GM19395 (cell line): ENCODE measurements around the gene TTC23.

Experiments
- ATAC-seq: cut with Tn5 transposase; IDR thresholded peaks from one replicate; pipeline ENCODE4 v1.9.1; 2021; ENCODE audit warnings: mild to moderate bottlenecking, moderate library complexity; ENCODE audit not compliant: unreplicated experiment

The TTC23 gene

DNA sequence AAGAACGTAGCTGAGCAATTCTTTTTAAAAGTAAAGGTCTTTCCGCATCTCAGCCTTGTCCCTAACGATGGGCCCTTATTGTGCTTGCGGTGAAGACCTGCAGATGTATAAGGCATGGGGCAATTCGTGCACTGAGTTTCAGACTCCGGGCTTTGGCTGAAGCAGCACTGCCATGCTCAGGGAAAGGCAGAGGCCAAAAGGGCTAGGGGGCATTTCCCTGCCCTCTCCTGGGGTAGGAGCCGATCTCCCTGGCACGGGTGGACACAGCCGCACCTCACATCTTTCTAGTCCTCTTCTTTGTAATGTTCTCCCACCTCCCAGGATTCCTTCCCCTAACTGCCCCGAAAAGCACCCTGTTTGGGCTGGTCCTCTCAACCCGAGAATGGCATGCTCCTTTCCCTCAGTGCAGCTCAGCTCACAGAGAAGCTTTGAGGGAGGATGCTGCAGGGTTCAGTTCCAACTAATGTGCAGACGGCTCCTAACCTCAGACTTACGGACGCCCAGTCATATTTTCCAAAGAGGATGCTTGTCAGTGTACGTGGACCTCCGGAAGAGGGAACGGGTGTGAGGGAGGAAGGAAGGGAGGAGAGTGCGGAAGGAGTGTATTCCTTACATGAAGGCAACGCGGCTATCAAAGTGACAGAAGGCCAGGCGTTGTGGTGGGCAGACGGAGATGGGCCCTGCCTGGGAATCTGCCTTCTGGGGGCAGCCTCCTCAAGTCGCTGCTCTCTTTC is 83.3 kb downstream of the TTC23 start:
- ATAC-seq, result no peak

DNA sequence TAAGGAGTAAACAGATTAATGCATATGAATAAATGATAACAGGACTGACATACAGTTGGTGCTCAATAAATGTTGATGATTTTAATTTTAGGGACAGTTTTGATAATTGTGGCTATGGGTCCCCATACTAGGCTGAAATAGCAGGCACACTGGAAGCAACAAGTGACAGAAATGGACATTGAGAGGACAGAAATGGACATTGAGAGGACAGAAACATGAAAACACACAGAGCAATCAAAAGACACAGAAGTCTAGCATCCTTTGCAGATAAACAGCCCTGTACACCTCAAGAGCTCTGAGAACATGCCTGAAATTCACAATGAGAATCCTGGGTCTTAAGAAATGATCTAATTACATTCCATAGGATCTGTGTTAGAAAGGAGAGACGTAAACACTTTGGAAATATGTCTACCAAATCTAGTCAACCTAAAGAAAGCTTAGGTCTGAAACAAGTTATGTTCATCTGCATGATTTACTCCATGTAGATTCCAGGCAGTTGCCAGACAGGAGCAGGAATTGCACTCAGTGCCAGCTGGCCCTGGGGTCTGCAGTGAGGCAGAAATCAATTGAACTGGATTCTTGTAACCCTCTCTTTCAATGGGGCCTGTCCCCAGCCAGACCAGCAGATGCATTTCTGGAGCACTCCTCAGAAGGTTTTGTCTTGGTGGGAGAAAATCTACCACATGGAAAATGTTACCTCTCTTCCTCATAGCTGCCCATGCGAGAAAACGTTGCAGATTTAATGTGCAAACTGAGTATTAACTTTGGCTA is 84.2 kb downstream of the TTC23 start:
- ATAC-seq, result no peak

DNA sequence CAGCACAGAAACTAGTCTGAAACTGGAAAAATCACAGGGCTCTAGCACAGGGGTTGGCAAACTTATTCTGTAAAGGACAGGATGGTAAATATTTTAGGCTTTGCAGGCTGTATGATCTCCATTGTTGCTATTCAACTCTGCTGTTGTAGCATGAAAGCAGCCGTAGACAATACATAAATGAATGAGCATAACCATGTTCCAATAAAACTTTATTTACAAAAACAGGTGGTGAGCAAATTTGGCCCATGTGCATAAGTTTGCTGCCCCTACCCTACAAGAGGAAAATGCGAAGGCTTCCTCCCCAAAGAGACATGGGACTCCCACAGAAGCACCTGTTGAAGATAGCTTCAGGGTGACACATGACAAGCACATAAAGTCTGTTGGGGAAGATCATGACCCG is 85.3 kb downstream of the TTC23 start:
- ATAC-seq, result no peak

DNA sequence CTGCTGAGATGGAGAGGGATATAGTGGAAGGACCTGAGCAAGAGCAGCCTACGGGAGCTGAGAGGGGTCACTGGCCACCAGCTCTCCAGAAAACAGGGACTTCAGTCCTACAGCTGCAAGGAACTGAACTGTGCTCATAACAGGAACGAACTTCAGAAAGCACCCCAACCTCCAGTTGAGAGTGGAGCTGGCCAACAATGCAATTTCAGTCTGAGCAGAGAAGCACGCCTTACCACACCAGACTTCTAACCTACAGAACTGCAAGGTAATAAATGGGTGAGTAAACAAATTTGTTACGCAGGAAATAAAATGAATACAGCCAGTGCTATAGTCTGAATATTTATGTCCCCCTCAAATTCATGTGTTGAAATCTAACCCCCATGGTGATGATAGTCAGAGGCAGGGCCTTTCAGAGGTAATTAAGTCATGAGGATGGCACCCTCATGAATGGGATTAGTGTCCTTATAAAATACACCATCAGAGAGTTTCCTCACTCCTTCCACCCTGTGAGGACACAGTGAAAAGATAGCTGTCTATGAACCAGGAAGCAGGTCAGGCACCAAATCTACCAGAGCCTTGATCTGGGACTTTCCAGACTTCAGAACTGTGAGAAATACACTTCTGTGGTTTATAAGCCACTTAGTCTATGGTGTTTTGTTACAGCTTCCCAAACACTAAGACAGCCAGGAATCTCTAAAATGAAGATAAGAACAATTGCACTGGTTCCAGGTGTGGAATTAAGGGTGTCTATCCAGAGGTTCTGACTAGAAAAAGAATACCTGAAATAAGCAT is 85.9 kb downstream of the TTC23 start:
- no peak for ATAC-seq

DNA sequence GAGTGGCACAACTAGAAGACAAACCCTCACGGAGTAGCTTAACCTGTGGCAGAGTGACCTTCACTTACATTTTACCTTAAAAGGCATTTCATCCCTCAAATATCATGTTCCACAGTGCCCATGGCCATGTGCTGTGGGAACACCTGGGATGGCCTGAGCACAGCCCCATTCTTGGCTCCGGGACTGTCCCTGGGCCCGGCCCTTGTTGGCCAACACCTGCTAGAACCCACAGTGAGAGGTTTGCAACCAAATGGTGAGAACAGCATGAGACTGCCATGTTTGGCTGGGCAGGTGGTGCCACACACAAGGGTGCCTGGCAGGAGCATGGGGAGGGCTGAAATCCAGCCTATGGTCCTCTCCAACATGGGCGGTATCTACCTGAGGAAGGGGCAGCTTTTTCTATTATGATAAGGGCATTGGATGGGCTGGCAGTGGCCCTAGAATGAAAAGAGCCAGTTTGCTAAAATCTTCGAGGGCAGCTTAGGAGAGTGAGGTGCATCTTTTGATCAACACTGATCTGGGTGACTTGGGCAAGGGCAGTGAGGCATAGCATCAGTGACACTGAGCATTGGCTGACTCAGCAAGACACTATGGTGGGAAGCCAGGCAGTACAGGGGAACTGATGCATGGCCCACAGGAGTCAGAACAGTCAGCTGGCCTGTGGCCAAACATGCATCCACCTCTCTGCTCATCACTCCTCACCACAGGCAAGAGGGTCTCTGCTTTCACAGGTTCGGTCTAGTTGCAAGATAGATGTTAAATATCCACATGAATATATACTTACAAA is 90.6 kb downstream of the TTC23 start:
- ATAC-seq, result no peak

DNA sequence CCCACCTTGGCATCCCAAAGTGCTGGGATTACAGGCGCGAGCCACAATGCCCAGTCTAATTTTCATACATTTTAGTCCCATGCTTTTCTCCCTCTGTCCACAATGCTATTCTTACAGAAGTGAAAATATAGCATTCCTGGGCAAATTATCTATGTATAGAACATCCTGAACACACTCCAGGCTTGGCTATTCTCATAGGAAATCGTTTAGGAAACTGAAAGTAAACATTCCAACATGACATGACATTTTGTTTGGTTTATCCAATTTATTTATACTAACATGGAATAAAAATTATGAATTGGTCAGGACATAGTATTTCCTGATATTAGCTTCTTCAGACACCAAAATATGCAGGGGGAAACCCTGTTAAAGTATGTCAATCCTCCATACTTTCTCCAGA is 91.9 kb downstream of the TTC23 start:
- no peak for ATAC-seq

DNA sequence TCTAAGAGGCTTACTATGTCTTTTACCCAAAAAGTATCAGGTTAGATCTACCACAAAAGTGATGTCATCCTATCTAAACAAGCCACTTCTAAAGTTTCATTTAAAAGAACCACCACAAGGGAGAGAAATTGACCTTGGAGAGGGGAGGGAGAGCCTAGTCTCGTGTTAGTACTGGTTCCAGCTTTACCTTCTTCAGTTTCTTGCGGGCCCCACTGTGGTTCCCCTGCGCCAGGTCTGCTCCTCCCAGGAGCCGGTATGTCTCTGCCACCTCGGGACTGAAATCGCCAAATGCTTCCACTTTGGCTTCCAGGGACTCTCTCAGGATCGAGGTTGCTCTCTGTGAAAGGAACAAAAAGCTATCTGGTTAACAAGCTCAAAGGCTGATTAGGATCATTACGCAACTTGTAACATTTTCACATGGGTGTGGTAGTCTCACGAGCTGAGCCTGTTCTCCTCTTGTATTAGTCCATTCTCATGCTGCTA is 93.4 kb downstream of the TTC23 start:
- no peak for ATAC-seq

DNA sequence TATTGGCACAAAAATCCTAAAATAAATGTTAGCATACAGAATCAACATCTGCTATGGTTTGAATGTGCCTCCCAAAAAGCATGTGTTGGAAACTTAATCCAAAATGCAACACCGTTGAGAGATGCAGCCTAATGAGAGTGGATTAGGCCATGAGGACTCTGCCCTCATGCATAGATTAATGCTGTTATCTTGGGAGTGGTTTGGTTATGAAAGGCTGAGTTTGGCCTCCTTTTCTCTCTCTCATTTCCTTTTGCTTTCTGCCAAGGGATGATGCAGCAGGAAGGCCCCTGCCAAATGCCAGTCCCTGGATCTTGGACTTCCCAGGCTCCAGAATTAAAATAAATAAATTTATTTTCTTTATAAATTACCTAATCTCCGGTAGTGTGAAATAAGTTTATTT is 95.1 kb downstream of the TTC23 start:
- no peak for ATAC-seq

DNA sequence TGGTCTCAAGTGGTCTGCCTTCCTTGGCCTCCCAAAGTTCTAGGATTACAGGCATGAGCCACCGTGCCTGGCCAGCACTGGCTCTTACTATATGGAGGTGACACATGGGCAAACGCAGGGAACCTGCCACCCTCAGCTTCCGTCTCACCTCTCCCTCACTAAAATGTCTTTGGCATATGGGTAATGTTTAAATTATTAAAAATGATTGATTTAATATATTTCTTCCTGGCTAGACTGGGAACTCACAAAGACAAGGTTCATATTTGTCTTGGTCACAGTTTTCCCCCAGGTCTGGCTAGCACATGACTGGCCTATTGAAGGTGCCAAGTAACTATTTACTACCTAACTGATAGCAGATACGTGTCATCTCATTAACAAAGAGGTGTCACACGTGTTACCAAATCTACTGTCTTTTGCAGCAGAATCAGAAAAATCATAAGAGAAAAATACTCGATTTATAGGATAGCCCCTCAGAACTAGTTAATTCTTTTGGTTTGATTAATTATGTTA is 96.3 kb downstream of the TTC23 start:
- ATAC-seq, result no peak

DNA sequence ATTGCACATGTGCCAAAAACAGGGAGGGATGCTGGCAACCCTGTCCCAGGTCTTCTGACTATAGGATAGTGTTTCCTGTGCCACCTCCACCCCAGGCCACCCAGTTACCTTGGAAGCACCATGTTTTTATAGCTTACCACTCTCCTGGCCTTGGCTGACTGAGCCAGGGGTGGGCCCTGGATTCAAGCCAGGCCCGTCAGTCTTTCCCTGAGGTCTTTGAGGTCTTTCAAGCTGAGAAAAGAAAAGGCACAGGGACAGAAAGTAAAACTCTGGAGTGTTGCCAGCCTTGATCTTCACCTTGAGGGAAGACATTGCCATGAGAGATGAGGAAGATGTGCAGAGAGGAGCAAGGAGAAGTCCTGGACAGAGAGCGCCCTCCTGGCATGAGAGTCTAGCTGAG is 98.2 kb downstream of the TTC23 start:
- no peak for ATAC-seq

DNA sequence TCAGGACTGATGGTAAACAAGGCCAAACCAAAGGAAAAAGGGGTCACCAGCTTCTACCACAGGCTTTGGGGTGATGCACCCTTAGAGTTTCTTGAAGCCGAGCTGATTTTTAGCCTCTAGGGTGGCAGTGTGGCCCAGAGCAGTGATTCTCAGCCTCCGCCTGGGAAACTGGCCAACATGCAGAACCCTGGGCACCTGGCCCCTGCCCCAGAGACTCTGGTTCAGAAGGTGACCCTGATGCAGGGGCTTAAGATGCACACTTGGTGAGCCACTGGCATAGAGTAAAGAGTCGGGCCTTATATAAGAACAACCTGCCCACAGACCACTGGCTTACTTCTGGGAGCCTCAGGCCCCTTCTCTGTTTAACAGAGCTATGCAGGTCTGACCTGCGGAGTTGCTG is 100.0 kb downstream of the TTC23 start:
- no peak for ATAC-seq

DNA sequence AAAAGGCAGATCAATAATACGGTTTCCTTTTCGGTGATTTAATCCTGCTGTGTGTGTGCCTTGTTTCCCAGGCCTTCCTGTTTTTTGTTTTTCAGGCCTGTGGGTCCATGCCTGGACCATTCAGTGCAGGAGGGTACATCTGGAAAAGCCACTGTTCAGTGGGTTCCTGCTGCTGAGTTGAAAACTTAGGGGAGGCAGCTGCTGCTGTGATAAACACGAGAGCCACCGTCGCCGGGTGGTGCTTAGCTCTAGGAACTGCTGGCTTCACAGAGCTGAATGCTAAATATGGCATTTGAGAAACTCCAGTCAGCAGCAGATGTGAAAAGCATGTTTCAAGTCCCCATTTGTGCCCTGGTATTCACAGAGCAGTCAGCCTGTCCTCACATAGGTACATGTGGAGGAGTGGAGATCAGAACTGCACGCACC is 100.5 kb downstream of the TTC23 start:
- no peak for ATAC-seq

DNA sequence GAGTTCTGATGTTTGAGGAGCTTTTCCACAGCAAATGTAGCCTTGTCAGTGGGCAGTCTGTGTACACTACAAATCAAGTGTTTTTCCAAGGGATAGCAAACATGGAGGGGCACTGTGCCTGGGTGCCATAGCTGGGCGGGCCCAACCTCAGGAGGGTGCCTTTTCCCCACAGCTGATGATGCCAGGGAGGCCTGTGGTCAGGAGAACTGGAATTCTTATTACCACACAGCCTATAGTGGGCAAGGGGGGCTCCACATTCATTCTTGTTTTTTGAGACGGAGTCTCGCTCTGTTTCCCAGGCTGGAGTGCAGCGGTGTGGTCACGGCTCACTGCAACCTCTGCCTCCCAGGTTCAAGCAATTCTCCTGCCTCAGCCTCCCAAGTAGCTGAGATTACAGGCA is 102.7 kb downstream of the TTC23 start:
- ATAC-seq, result no peak

DNA sequence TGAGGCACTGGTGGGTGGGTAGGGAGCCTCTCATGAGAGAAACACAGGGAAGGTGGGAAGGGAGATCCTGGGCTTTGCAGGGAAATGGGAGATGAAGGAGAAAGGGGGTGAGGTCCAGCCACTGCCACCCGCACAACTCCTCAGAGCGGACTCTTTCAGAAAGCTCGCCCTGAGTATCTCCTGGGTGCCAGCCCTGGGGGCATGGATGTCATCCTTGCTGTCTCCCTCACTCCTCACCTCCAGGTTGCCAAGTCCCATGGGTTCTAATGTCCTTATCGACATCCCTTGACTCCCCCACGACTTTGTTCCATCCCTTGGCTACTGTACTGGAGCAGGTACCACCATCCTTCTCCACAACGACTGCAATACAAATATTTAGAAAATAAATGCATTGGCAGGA is 103.6 kb downstream of the TTC23 start:
- ATAC-seq, result no peak

DNA sequence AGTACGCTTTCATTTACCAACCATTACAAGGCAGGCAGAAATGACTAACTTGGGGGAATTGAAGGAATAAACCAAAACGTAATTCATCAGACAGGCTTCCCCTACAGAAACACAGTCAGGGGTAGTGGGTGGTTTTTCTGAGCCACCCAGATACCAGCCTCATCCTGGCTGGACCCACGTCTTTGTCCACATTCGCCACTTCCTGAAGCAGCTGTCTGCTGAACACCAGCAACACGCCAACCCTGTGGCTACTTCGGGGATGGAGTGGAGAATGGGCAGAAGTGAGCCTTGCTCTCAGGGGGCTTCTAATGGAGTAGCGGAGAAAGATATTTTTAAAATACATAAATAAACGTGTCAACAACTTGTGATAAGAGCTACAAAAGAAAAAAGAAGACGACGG is 104.4 kb downstream of the TTC23 start:
- ATAC-seq, result no peak

DNA sequence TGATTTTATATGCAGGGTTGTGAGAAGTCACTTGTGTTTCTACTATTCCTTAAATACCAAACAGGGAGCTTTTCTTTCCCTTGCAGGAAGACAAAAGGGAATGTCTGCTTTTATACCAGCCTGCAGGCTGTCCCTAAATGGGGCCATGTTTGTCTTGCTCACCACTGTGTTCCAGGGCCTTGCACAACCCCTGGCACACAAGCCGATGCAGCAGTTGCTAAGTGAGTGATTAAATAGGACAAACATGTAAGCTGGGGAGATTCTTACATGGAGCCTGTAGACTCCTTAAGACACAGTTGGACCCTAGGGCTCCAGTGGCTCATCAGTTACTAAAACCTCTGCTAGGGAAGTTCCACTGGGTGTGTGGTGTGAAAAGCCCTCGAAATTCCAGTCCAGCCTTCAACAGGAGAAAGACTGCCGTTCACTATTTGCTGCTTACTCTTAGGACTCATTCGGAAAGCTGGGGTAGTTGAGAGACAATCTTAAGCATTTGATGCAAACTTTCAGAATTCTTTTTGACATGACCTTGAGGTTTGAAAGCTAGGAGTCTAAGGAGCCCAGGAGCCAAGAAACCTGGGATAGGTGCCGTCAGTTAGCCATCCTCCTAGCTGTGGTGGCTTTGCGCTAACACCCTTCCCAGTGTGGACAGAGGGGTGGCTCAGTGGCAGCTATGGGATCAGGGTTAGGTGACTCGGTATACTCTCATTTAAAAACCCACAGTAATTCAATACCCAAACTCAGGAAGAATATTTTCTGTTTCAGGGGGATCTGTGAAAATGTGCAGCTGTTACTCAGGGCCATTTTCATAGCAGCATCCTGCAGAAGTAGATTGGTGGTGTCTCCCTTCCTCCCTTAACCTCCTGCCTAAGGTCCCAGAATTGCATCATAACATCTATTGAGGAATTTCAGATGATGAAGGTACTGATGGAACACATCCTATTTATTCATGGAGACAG is 105.4 kb downstream of the TTC23 start:
- ATAC-seq, result no peak

DNA sequence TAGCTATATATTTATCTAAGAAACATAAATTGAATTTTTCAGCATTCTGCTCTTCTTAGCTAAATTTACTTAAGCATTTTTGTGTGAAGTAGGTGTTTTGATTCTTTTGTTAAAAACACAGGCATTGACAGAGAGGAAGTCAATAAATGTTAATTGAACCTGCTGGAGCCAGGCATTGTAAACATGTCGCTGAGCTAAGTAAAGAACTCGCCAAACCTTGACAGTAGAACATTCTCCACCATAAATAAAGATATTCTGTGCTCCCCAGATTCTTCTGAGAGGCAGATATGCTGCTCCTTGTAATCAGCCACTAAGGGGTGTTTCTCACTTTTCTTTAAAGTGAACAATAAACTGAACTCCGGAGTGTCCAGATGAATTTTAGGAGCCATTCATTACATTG is 106.1 kb downstream of the TTC23 start:
- no peak for ATAC-seq

DNA sequence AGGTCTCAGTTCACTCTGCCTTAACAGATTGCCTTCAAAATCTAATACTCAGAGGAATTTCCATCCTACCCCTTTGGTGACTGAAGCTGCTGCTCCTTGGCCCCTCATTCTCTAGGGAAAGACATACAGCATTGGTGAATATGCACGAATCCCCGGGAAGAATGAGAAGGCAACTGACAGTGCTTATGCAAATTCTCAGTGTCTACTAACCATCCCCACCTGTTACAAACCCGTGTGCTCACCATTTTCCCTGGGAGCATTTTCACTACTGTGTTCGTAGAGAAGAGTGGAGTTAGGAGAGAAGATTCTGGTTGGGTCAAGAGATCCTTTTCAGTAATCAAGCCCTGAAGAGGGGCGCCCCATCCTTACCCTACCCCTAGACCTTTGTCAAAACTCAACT is 106.8 kb downstream of the TTC23 start:
- ATAC-seq, result no peak

DNA sequence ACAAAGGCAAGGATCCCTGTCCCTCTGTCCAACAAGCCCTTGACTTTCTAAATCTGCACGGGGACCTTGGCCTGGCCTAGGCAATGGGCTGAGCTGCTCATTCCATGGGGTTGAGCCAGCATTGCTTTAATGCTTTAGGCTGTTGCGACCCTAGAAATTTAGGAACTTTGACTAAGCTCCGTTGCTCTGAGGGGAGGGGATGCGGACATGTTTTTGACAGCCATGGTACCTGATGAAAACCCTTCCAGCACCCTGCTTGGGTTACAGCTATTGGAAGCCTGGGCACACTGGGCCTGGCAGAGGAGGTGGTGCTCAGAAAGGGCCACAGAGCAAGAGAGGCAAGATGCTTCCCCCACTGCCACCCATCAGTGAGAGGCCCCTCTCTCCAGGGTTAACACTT is 107.4 kb downstream of the TTC23 start:
- ATAC-seq, result no peak

DNA sequence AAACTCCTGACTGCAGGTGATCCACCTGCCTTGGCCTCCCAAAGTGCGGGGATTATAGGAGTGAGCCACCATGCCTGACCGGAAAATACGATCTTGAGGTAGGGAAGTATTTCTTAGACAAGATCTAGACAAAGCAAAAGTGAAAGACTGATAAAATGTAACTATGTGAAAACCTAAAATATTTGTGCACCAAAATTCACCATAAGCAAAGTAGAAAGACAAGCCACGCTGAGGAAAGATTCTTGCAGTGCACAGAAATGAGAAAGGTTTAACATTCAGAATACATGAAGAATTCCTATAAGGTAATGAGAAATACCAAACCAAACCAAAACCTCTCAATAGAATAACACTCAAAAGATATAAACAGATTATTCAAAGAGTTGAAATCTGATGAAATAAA is 108.8 kb downstream of the TTC23 start:
- no peak for ATAC-seq
